HUES48 (cell line): ENCODE data around the gene HOXB6.
A peak's percentile ranks its signal among the peaks of the same experiment; 100 is the strongest.

Source experiments
- H3K27ac ChIP-seq: one replicate; pipeline ENCODE4 v1.7.0; 2013; ENCODE audit warnings: low read depth, low read length, inconsistent platforms
- H3K27me3 ChIP-seq: 2 replicates; pipeline ENCODE4 v1.6.1; 2013; ENCODE audit warnings: mild to moderate bottlenecking, low read length; ENCODE audit not compliant: control insufficient read depth, insufficient read depth
- H3K36me3 ChIP-seq: 2 replicates; pipeline ENCODE4 v1.6.1; 2013; ENCODE audit warnings: low read length; ENCODE audit not compliant: control insufficient read depth, insufficient read depth
- H3K4me1 ChIP-seq: 2 replicates; pipeline ENCODE4 v1.6.1; 2013; ENCODE audit warnings: mild to moderate bottlenecking, low read length; ENCODE audit not compliant: control insufficient read depth, insufficient read depth
- H3K4me3 ChIP-seq: 2 replicates; pipeline ENCODE4 v1.5.1; 2013; ENCODE audit warnings: mild to moderate bottlenecking, low read depth, low read length
- H3K9ac ChIP-seq: 2 replicates; pipeline ENCODE4 v1.6.1; 2013; ENCODE audit warnings: mild to moderate bottlenecking, low read depth, low read length, moderate library complexity
- H3K9me3 ChIP-seq: 2 replicates; pipeline ENCODE4 v1.6.1; 2013; ENCODE audit warnings: low read length; ENCODE audit not compliant: control insufficient read depth, insufficient read depth

Gene HOXB6

DNA sequence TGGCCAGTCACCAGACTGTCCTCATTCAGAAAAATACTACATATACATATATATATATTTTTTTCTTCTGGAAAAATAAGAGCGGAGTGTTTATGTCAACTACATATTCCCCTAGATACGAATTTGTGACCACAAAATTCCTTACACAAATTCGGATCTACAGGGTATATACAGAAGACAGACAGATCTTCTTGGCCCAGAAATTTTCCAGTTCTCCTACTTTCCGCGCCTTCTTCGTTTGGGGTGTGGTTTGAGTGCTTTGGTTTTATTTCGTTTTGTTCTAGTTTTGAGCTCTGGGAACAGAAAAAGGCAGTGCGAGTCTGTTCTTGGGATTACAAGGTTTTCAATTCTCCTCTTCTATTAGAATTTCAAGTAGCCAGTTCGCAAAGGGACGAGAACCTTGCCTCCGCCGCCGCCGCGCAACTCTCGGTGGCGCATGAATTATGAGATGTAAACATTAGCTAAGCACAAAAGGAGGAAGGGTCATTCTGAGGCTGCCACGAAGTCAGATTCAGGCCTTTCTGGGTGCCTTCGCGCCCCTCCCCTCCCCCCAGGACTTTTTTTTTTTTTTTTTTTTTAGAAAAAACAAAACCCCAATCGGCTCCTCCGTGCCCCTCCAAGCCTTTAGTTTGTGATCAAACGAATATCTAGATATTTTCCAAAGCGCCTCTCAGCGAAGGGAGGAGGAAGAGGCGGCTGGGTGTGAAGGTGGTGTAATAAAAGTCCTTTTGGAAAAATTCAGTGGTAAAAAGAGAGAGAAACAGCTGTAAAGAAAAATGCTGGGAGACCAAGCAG lies 24.8 kb downstream of the HOXB6 start:
- Histone ChIP-seq H3K27ac (no peak overlapping the region), H3K27me3 (peaks cover 100% of the 10 kb centered on the region), H3K36me3 (no peaks in the 10 kb centered on the region), H3K4me1 (no peaks in the 10 kb centered on the region), H3K9me3 (no peaks in the 10 kb centered on the region), H3K9ac (no peak overlapping the region), H3K4me3 (no peak overlapping the region)

DNA sequence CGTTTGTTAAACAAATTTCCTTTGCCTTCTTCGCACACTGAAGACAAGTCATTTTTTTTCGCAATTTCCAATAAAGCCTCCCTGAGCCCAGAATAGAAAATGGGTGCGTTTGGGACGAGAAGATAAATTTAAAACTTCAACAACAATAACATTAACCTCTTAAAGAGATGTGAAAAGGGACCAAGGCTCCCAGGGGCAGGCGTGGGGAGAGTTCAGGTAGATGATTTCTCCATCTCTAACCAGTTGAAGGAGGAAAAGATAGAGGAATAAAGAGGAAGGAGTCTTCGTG lies 25.4 kb downstream of the HOXB6 start:
- H3K27ac ChIP-seq: no peak overlapping the region
- no peak overlapping the region for H3K4me3 ChIP-seq
- H3K9me3 ChIP-seq: no peaks in the 10 kb centered on the region
- no peaks in the 10 kb centered on the region for H3K36me3 ChIP-seq
- no peak overlapping the region for H3K9ac ChIP-seq
- H3K27me3 ChIP-seq: peaks cover 100% of the 10 kb centered on the region
- H3K4me1 ChIP-seq: no peaks in the 10 kb centered on the region

GRCh38 chr17:48578616-48579470 lies 25.9 kb downstream of the HOXB6 start:
- H3K9me3 ChIP-seq: no peaks in the 10 kb centered on the region
- peak overlapping the region; percentile 31; the same call in 1 of the 2 replicates for H3K4me3 ChIP-seq
- peaks cover 6% of the 10 kb centered on the region; the same call in 1 of the 2 replicates for H3K4me1 ChIP-seq
- H3K27me3 ChIP-seq: peaks cover 100% of the 10 kb centered on the region
- no peak overlapping the region for H3K27ac ChIP-seq
- no peaks in the 10 kb centered on the region for H3K36me3 ChIP-seq
- H3K9ac ChIP-seq: no peak overlapping the region

DNA sequence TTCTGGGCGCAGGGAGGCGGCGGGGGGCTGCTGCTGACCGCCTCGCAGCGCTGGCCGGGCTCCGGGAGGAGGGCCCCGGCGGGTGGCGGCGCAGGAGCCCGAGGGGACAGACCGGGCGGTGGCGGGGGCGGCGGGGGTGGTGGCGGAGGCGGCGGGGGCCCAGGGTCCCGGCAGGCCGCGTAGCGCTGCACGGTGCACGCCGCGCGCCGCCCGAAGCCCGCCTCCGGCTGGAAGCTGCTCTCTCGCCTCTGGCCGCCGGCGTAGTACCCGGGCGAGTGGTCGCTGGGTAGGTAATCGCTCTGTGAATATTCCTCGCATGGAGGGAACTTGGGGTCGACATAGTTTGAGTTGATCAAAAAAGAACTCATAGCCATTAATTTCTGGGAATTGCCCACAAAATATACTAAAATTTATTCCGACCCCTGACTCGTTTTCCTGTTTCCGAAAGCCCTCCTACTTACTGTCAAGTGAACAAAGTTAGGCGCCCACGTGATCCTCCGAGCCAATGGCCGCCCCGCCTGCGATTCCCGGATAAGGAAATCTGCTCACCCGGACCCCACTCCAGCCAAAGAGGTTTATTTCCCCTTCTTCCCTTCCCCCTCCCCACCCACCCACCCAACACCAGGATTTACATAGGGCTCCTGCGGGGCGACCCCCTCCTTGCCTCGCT lies 26.7 kb downstream of the HOXB6 start, which contains the start of gene HOXB4:
Gene HOXB4 (minus strand): TSS at position 405 of the 670 bp plus-strand sequence. CDS start 31 bp downstream, at position 374.
- Histone ChIP-seq H3K9me3 (no peaks in the 10 kb centered on the region), H3K27ac (no peak within 1 kb of the TSS), H3K4me1 (peaks cover 6% of the 10 kb centered on the region; the same call in 1 of the 2 replicates), H3K27me3 (peaks cover 100% of the 10 kb centered on the region), H3K36me3 (no peaks in the 10 kb centered on the region), H3K9ac (no peak within 1 kb of the TSS), H3K4me3 (peak within 1 kb of the TSS; percentile 49)

DNA sequence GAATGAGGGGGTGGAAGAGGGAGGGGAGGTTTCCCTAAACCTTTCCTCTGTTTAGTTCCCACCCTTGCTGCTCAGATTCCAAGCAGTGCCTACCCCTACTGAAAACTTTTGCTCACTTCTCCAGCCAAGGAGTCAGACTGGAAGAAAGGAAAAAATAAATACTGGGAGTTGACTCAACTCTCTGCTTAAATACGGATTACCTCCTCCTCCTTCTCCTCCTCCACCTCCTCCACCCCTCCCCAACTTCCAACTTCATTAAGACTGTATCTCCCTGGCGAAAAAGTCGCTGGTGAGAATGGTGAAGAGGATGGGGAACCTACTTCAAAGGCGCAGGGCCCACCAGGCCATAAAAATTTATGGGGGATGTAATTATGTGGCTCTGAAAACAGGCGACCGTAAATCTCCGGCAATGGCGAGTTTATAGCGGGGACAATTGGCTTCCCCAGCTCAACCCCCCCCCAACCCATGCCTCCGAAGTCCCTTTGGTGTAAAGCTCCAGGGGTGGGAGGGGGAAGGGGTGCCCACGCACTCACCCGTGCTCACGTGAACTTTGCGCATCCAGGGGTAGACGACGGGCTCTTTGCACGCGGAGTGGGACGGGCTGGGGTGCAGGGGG lies 27.3 kb downstream of the HOXB6 start:
- Histone ChIP-seq H3K27ac (no peak overlapping the region), H3K4me3 (no peak overlapping the region), H3K9ac (no peak overlapping the region), H3K4me1 (peaks cover 6% of the 10 kb centered on the region; the same call in 1 of the 2 replicates), H3K27me3 (peaks cover 100% of the 10 kb centered on the region), H3K9me3 (no peaks in the 10 kb centered on the region), H3K36me3 (no peaks in the 10 kb centered on the region)

DNA sequence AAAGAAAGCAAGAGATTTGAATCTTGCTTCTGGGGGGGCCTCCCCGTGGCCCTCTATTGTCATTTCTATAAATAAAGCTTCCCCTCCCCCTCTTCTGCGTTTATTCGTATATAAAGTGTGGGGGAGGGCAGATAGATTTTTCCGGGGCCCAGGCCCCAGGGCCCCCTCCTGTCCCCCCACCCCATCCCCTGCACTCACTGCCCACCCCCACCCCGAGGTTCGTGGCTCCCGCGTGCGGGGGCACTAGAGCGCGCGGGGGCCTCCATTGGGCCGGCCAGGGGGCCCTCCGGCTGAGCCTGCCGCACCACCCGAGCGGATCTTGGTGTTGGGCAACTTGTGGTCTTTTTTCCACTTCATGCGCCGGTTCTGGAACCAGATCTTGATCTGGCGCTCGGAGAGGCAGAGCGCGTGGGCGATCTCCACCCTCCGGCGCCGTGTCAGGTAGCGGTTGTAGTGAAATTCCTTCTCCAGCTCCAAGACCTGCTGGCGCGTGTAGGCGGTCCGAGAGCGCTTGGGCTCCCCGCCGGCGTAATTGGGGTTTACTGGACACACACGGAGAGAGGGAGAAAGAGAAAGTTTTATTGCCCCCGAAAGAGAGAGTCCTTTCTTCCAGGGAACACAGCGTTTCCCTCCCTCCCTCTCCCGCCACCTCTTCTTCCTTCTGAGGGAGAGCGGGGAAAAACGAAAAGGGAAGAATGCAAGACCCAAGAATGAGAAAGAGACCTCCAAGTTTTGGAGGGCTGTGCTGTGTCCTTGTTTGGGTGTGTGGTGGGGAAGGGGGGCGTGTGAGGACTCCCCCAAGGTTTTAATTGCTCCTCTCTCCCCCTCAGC lies 28.1 kb downstream of the HOXB6 start:
- Histone ChIP-seq H3K27me3 (peaks cover 100% of the 10 kb centered on the region), H3K27ac (no peak overlapping the region), H3K4me1 (peaks cover 6% of the 10 kb centered on the region; the same call in 1 of the 2 replicates), H3K9ac (no peak overlapping the region), H3K4me3 (no peak overlapping the region), H3K9me3 (no peaks in the 10 kb centered on the region), H3K36me3 (no peaks in the 10 kb centered on the region)

DNA sequence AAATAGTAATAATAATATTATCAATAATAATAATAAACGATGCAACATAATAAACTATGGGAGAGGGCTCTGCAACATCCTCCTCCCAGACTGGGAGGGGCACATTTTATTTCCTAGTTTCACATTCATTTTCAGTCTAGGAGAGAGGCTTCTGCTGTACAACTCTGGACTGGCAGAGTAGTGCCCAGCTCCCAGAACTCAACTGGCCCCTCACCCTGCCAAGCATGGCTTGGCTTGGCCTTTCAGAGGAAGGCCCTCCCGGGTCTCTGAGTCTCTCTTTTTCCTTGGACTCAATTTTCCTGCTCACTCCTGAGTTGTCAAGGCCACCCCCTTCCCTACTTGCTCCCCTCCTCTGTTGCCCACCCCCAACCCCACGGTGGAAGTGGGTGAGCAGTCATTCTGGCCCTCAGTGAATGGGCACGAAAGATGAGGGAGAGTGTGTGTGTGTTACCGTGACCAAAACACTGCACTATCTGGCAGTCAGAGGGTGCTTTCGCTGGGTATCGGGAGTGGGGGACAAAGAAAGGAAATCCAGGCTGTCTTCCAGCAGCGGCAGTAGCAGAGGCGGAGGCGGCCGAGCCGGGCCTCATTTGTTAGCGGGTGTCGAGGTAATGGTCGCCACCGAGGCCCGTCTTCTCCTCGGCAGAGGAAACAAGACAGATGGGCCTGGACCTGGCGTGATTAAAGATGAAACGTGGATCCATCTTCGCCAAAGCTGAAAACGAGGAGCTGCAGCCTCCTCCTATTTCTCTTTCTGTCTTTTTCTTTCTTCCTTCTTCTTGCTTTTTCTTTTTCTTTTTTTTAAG lies 28.9 kb downstream of the HOXB6 start:
- no peak overlapping the region for H3K4me3 ChIP-seq
- H3K27me3 ChIP-seq: peaks cover 100% of the 10 kb centered on the region
- H3K4me1 ChIP-seq: peaks cover 8% of the 10 kb centered on the region; the same call in 1 of the 2 replicates
- no peak overlapping the region for H3K27ac ChIP-seq
- H3K36me3 ChIP-seq: no peaks in the 10 kb centered on the region
- no peak overlapping the region for H3K9ac ChIP-seq
- no peaks in the 10 kb centered on the region for H3K9me3 ChIP-seq

DNA sequence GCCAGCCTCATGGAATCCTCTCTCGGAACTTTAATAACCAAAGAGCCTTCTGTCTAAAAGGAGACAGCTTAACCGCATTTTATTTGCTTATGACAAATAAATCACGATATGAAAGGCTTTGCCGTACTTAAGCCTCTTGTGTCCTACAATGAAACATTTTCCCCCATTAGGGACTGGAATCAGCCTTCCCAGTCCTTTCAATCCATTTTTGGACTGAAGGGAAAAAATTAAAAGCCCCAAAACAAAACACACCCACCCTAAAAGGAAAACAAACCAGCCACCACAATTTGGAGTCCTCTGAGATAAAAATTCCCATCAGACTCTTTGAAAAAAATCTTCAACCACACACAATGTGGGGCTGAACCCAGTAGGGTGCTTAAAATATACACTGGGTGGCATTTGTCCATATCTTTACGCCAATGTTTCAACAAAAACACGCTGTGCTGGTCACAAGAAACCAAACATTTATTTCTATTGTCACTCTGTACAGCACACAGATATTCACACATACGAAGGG lies 29.7 kb downstream of the HOXB6 start:
- Histone ChIP-seq H3K27me3 (peaks cover 100% of the 10 kb centered on the region), H3K9me3 (no peaks in the 10 kb centered on the region), H3K36me3 (no peaks in the 10 kb centered on the region), H3K4me1 (peaks cover 10% of the 10 kb centered on the region; the same call in 1 of the 2 replicates), H3K9ac (no peak overlapping the region), H3K4me3 (no peak overlapping the region), H3K27ac (no peak overlapping the region)

- Histone ChIP-seq H3K4me3 (no peak overlapping the region), H3K9me3 (no peaks in the 10 kb centered on the region), H3K4me1 (peaks cover 14% of the 10 kb centered on the region; the same call in 1 of the 2 replicates), H3K27ac (no peak overlapping the region), H3K27me3 (peaks cover 100% of the 10 kb centered on the region), H3K9ac (no peak overlapping the region), H3K36me3 (no peaks in the 10 kb centered on the region)
Observed at GRCh38 chr17:48574505-48575065, 30.2 kb downstream of the HOXB6 start.
